ENCODE measurements around the gene CHRNE. TPM values are rescaled to one million over a fixed set of nuclear protein-coding genes. Genes with fewer than 3 reads are reported as not detected.

CHRNE gene
- total and polyA plus RNA-seq, 2 of the 13 experiments (the other 11 are each of a cell fraction or from before 2014, with no cell fraction given), result 0.53 to 0.59 TPM

DNA sequence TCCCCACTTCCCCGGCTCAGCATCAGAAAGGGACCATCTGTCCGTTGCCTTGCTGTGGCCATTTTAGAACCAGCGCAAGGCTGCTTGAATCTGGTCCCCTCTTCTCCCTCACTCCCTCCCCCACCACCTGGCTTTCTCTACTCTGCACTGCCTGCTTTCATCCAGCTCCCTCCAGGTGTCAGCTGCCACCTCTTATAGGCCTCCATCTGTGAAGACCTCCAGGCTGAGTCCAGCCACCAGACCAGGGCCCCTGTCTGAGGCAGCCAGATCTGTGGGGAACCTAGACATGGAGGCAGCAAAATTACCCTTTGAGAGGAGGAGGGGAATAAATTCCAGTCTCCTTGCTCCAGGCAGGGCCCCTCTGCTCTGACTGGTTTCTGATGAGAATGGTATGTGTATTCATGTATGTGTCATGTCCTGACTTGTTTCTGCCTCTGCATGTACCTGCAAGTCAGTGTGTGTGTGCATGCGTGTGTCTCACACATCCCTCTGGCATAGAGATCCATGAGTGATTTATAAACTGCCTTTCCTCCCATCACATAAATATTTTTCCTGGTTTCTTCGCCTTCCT lies 48.7 kb downstream of the CHRNE start:
- H3K27me3 ChIP-seq (ENCODE audit: control insufficient read depth in 1 of 2, insufficient read depth in 2 of 2, low read length in 2 of 2), result no peaks in the 10 kb centered on the region
- POLR2A ChIA-PET, result interaction anchor here (1.2 kb wide), 1 partner anchor 144 kb away, joined by 3 read pairs; no protein-coding TSS in a partner anchor
- intact Hi-C loops (cut with micrococcal nuclease; ENCODE audit: unreplicated experiment) (no loop called here), in situ Hi-C loops (cut with HindIII; ENCODE audit: extremely low pct_ligation_motif_present, low pct_unique_long_range_greater_than_20kb) (no loop called here)
- 96% methylated on average over 5 of the region's 5 CpGs for WGBS (ENCODE audit: low lambda C conversion rate)
- H3K4me3 ChIP-seq (replicated peaks in 1 of 3; ENCODE audit: insufficient read depth in 1 of 3, low read depth in 2 of 3, low read length in 3 of 3), result no peak overlapping the region
- TF ChIP-seq PHF21A (CRISPR knock-in tag; IDR thresholded peaks at IDR 0.05) (no peak), FOXM1 (CRISPR knock-in tag; IDR thresholded peaks at IDR 0.05) (no peak), ZSCAN12 (CRISPR knock-in tag; IDR thresholded peaks at IDR 0.05) (no peak)
- H3K27ac ChIP-seq (ENCODE audit: extremely low read length, insufficient read depth, low read length), result no peak overlapping the region
- H3K4me1 ChIP-seq (ENCODE audit: insufficient read depth, low read length), result peaks cover 58% of the 10 kb centered on the region
- no peak overlapping the region for H2AFZ ChIP-seq (ENCODE audit: low read length)
- CTCF ChIA-PET (ENCODE audit: low intra/inter-chr PET ratio, low total read pairs), result no interaction called here
- ATAC-seq, result no peak
- DNase-seq (ENCODE audit: low spot score), result peak; percentile 23
- no peak overlapping the region for H3K9ac ChIP-seq (ENCODE audit: insufficient read depth, low read depth, low read length)
- no TSS peak for BruUV-seq (replicated peaks)
- H4K20me1 ChIP-seq (ENCODE audit: insufficient read depth, low read length), result 0 out of 2 replicates have a peak, but pooled peaks cover 8% of the 10 kb centered on the region
- H3K9me3 ChIP-seq (ENCODE audit: low read length), result no peaks in the 10 kb centered on the region
- peaks cover 0 to 27% of the 10 kb centered on the region in 2 experiments for H3K36me3 ChIP-seq (replicated peaks in 1 of 2; ENCODE audit: control insufficient read depth in 1 of 2, insufficient read depth in 2 of 2, low read length in 2 of 2)
- peaks cover 52% of the 10 kb centered on the region for H3K79me2 ChIP-seq (ENCODE audit: insufficient read depth, low read length)
- H3K4me2 ChIP-seq (ENCODE audit: low read depth, low read length), result no peak overlapping the region
- FAIRE-seq, result no peak

- Histone ChIP-seq H3K27me3 (ENCODE audit: control insufficient read depth in 1 of 2, insufficient read depth in 2 of 2, low read length in 2 of 2) (no peaks in the 10 kb centered on the region), H3K27ac (ENCODE audit: extremely low read length, insufficient read depth, low read length) (no peak overlapping the region), H3K79me2 (ENCODE audit: insufficient read depth, low read length) (peaks cover 51% of the 10 kb centered on the region), H3K36me3 (replicated peaks in 1 of 2; ENCODE audit: control insufficient read depth in 1 of 2, insufficient read depth in 2 of 2, low read length in 2 of 2) (peaks cover 0 to 25% of the 10 kb centered on the region in 2 experiments; a peak in 4 of 5 replicates), H4K20me1 (ENCODE audit: insufficient read depth, low read length) (0 out of 2 replicates have a peak, but pooled peaks cover 8% of the 10 kb centered on the region), H3K4me3 (replicated peaks in 1 of 3; ENCODE audit: insufficient read depth in 1 of 3, low read depth in 2 of 3, low read length in 3 of 3) (no peak overlapping the region), H2AFZ (ENCODE audit: low read length) (no peak overlapping the region), H3K9me3 (ENCODE audit: low read length) (no peaks in the 10 kb centered on the region), H3K4me2 (ENCODE audit: low read depth, low read length) (no peak overlapping the region), H3K9ac (ENCODE audit: insufficient read depth, low read depth, low read length) (no peak overlapping the region), H3K4me1 (ENCODE audit: insufficient read depth, low read length) (peaks cover 49% of the 10 kb centered on the region)
- FAIRE-seq (no peak), DNase-seq (ENCODE audit: low spot score) (no peak), ATAC-seq (no peak)
- BruUV-seq (replicated peaks), result no TSS peak
- in situ Hi-C loops (cut with HindIII; ENCODE audit: extremely low pct_ligation_motif_present, low pct_unique_long_range_greater_than_20kb), result no loop called here
- ChIA-PET CTCF (ENCODE audit: low intra/inter-chr PET ratio, low total read pairs) (no interaction called here), POLR2A (no interaction called here)
- WGBS (ENCODE audit: low lambda C conversion rate), result 88% methylated on average over 2 of the region's 2 CpGs
- intact Hi-C loops (cut with micrococcal nuclease; ENCODE audit: unreplicated experiment), result no loop called here
- TF ChIP-seq ZNF704 (CRISPR knock-in tag; IDR thresholded peaks at IDR 0.05; ENCODE audit: borderline replicate concordance) (no peak), TEAD2 (CRISPR knock-in tag; IDR thresholded peaks at IDR 0.05) (no peak), ZGPAT (CRISPR knock-in tag; IDR thresholded peaks at IDR 0.05) (no peak), MED8 (CRISPR knock-in tag; IDR thresholded peaks at IDR 0.05; ENCODE audit: insufficient replicate concordance) (no peak), DNMT3B (CRISPR knock-in tag; conservative IDR thresholded peaks at IDR 0.05) (no peak), ZNF772 (CRISPR knock-in tag; IDR thresholded peaks at IDR 0.05) (no peak), PBX3 (CRISPR knock-in tag; IDR thresholded peaks at IDR 0.05; ENCODE audit: borderline replicate concordance) (no peak), ZNF468 (CRISPR knock-in tag; IDR thresholded peaks at IDR 0.05) (no peak)
- TF ChIP-seq, protein P1, sequence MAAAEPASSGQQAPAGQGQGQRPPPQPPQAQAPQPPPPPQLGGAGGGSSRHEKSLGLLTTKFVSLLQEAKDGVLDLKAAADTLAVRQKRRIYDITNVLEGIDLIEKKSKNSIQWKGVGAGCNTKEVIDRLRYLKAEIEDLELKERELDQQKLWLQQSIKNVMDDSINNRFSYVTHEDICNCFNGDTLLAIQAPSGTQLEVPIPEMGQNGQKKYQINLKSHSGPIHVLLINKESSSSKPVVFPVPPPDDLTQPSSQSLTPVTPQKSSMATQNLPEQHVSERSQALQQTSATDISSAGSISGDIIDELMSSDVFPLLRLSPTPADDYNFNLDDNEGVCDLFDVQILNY (CRISPR knock-in tag; conservative IDR thresholded peaks at IDR 0.05), result no peak
Measured at GRCh38 chr17:4853208-4853671, 49.7 kb downstream of the CHRNE start.
